Trophoblast cell (in vitro differentiated cells and primary cell): ENCODE results near the gene ZBTB49.

Experiments used
- DNase-seq, 2 donors: peaks; one replicate each; pipeline ENCODE4 v3.0.0-alpha.2; 2016
- H2AFZ ChIP-seq: 2 replicates; pipeline ENCODE4 v1.6.1; 2013; ENCODE audit warnings: low read length, moderate library complexity, mild to moderate bottlenecking; ENCODE audit not compliant: insufficient read depth, poor library complexity
- H2AK5ac ChIP-seq: 2 replicates; pipeline ENCODE4 v1.6.1; 2013; ENCODE audit warnings: mild to moderate bottlenecking, low read length
- H2BK120ac ChIP-seq: 2 replicates; pipeline ENCODE4 v1.6.1; 2013; ENCODE audit warnings: low read length, mild to moderate bottlenecking, moderate library complexity; ENCODE audit not compliant: insufficient read depth, poor library complexity
- H2BK12ac ChIP-seq: 2 replicates; pipeline ENCODE4 v1.6.1; 2013; ENCODE audit warnings: mild to moderate bottlenecking, low read length, moderate library complexity
- H2BK5ac ChIP-seq: 2 replicates; pipeline ENCODE4 v1.6.1; 2013; ENCODE audit warnings: low read length, low read depth, moderate library complexity, mild to moderate bottlenecking; ENCODE audit not compliant: poor library complexity
- H3K14ac ChIP-seq: 2 replicates; pipeline ENCODE4 v1.6.1; 2013; ENCODE audit warnings: mild to moderate bottlenecking, low read length
- H3K18ac ChIP-seq: 2 replicates; pipeline ENCODE4 v1.6.1; 2013; ENCODE audit warnings: mild to moderate bottlenecking, low read length
- H3K23ac ChIP-seq: 2 replicates; pipeline ENCODE4 v1.6.1; 2013; ENCODE audit warnings: low read length
- H3K27ac ChIP-seq: 2 replicates; pipeline ENCODE4 v1.5.1; 2013; ENCODE audit warnings: low read depth, mild to moderate bottlenecking, inconsistent platforms, low read length, moderate library complexity
- H3K27me3 ChIP-seq: 2 replicates; pipeline ENCODE4 v1.6.1; 2013; ENCODE audit warnings: inconsistent platforms, mild to moderate bottlenecking, low read length, moderate library complexity; ENCODE audit not compliant: insufficient read depth
- H3K36me3 ChIP-seq, 2 experiments: 1 replicate in 1 of 2; 2 replicates in 1 of 2; pipeline ENCODE4 v1.6.1; 2013; ENCODE audit warnings: low read length in 2 of 2, mild to moderate bottlenecking in 2 of 2, moderate library complexity in 1 of 2; ENCODE audit not compliant: insufficient read depth in 2 of 2, control insufficient read depth in 1 of 2
- H3K4ac ChIP-seq: 2 replicates; pipeline ENCODE4 v1.6.1; 2013; ENCODE audit warnings: low read depth, mild to moderate bottlenecking, low read length, moderate library complexity
- H3K4me1 ChIP-seq, 2 experiments: 1 replicate in 1 of 2; 2 replicates in 1 of 2; pipeline ENCODE4 v1.6.1; 2013; ENCODE audit warnings: low read length in 2 of 2, mild to moderate bottlenecking in 2 of 2, moderate library complexity in 1 of 2; ENCODE audit not compliant: insufficient read depth in 2 of 2, control insufficient read depth in 1 of 2
- H3K4me2 ChIP-seq: 2 replicates; pipeline ENCODE4 v1.6.1; 2013; ENCODE audit warnings: inconsistent platforms, mild to moderate bottlenecking, low read length, moderate library complexity
- H3K4me3 ChIP-seq: 2 replicates; pipeline ENCODE4 v1.5.1; 2013; ENCODE audit warnings: mild to moderate bottlenecking, low read depth, low read length, inconsistent platforms
- H3K79me1 ChIP-seq: one replicate; pipeline ENCODE4 v1.6.1; 2013; ENCODE audit warnings: low read length
- H3K79me2 ChIP-seq: 2 replicates; pipeline ENCODE4 v1.6.1; 2013; ENCODE audit warnings: low read length, mild to moderate bottlenecking; ENCODE audit not compliant: control insufficient read depth, insufficient read depth, poor library complexity
- H3K9ac ChIP-seq: 2 replicates; pipeline ENCODE4 v1.6.1; 2013; ENCODE audit warnings: mild to moderate bottlenecking, low read length
- H3K9me3 ChIP-seq: 2 replicates; pipeline ENCODE4 v1.6.1; 2013; ENCODE audit warnings: low read depth, mild to moderate bottlenecking, control low read depth, inconsistent platforms, low read length; ENCODE audit not compliant: insufficient read depth
- H4K12ac ChIP-seq: 2 replicates; pipeline ENCODE4 v1.6.1; 2013; ENCODE audit warnings: low read depth, mild to moderate bottlenecking, low read length, moderate library complexity
- H4K8ac ChIP-seq: 2 replicates; pipeline ENCODE4 v1.6.1; 2013; ENCODE audit warnings: low read depth, mild to moderate bottlenecking, low read length, moderate library complexity
- H4K91ac ChIP-seq: one replicate; pipeline ENCODE4 v1.6.1; 2013; ENCODE audit warnings: low read depth, mild to moderate bottlenecking, low read length, moderate library complexity
- WGBS: extraction: QIAGEN DNeasy Blood & Tissue Kit; methylation state at CpG from one replicate; pipeline ENCODE4 v1.1.7; 2013; ENCODE audit warnings: missing lambda C conversion rate; ENCODE audit not compliant: insufficient read length, insufficient coverage; ENCODE audit errors: extremely low coverage; 5-methylcytosine and 5-hydroxymethylcytosine counted together

ZBTB49 gene

DNA sequence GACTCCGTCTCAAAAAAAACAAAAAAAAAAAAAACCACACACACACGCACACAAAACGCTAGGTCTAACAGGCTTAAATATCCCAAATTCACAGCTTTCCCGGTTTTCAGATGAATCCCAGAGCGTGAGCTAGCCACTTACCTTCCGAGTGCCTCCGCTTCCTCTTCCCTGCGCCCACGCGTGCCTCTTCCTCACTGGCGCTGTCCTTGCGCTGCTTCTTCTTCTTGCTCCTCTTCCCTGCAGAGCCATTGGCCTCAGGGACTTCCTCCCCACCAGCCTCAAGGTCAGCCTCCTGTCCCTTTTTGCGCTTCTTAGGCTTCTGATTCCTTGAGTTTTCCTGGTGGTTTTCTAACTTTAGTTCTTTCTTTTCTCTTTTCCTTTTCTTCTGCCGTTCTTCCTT is 15.8 kb upstream of the ZBTB49 start:
- Histone ChIP-seq H2BK120ac (no peak overlapping the region), H3K4me3 (no peak overlapping the region), H2AFZ (no peak overlapping the region), H3K18ac (no peak overlapping the region), H3K79me1 (no peaks in the 10 kb centered on the region), H3K36me3 (peaks cover 30 to 49% of the 10 kb centered on the region in 2 experiments), H3K14ac (no peak overlapping the region), H4K91ac (no peak overlapping the region), H4K8ac (no peak overlapping the region), H3K9ac (no peak overlapping the region), H3K9me3 (no peaks in the 10 kb centered on the region), H3K4me2 (no peak overlapping the region), H3K23ac (no peak overlapping the region), H2BK12ac (no peak overlapping the region), H3K79me2 (no peaks in the 10 kb centered on the region), H2BK5ac (no peak overlapping the region), H3K27ac (no peak overlapping the region), H3K4me1 (no peaks in the 10 kb centered on the region), H3K27me3 (no peaks in the 10 kb centered on the region), H4K12ac (no peak overlapping the region), H2AK5ac (no peak overlapping the region), H3K4ac (no peak overlapping the region)
- DNase-seq: no peak
- WGBS: no CpG with 5 or more reads among the region's 14 CpGs

DNA sequence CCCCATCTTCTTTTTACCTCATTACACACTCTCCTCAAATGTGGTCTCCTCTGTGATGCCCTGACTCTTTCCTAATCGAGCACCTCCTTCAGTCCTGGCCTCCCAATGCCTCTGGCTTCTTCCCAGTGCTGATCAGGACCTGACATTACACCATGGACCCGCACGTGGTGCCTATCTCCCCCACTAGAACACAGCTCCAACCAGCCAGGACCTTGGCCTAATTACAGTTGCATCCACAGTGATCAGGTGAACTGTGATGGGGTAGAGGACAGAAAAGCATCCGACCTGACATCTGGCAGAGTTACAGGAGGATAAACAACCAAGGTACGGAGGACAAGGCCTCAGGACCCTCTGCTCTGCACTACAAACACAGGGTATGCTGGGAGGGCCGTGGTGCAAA is 12.5 kb upstream of the ZBTB49 start:
- Histone ChIP-seq H3K4ac (no peak overlapping the region), H3K4me3 (no peak overlapping the region), H3K9ac (no peak overlapping the region), H3K79me2 (no peaks in the 10 kb centered on the region), H3K23ac (no peak overlapping the region), H2BK5ac (no peak overlapping the region), H3K36me3 (peaks cover 27 to 49% of the 10 kb centered on the region in 2 experiments), H4K8ac (no peak overlapping the region), H2BK12ac (no peak overlapping the region), H3K4me2 (no peak overlapping the region), H3K9me3 (no peaks in the 10 kb centered on the region), H3K79me1 (no peaks in the 10 kb centered on the region), H2AFZ (no peak overlapping the region), H2AK5ac (no peak overlapping the region), H4K91ac (no peak overlapping the region), H3K14ac (no peak overlapping the region), H2BK120ac (no peak overlapping the region), H3K27me3 (no peaks in the 10 kb centered on the region), H3K18ac (no peak overlapping the region), H3K27ac (no peak overlapping the region), H4K12ac (no peak overlapping the region), H3K4me1 (no peaks in the 10 kb centered on the region)
- DNase-seq: no peak
- WGBS: no CpG with 5 or more reads among the region's 6 CpGs

- no peak overlapping the region for H2BK5ac ChIP-seq
Observed at GRCh38 chr4:4281787-4282186, 8.3 kb upstream of the ZBTB49 start.

GRCh38 chr4:4284827-4285618 is 5.0 kb upstream of the ZBTB49 start:
- Histone ChIP-seq H3K4me1 (peaks cover 6 to 9% of the 10 kb centered on the region in 2 experiments), H3K27me3 (no peaks in the 10 kb centered on the region), H2BK120ac (no peak overlapping the region), H4K91ac (no peak overlapping the region), H2AFZ (no peak overlapping the region), H3K4ac (no peak overlapping the region), H3K9me3 (no peaks in the 10 kb centered on the region), H4K12ac (no peak overlapping the region), H3K14ac (no peak overlapping the region), H3K4me3 (no peak overlapping the region), H3K23ac (no peak overlapping the region), H4K8ac (no peak overlapping the region), H3K4me2 (no peak overlapping the region), H2BK12ac (no peak overlapping the region), H3K36me3 (peaks cover 9 to 29% of the 10 kb centered on the region in 2 experiments), H3K27ac (no peak overlapping the region), H3K79me2 (peaks cover 2% of the 10 kb centered on the region), H2AK5ac (no peak overlapping the region), H3K9ac (no peak overlapping the region), H3K18ac (no peak overlapping the region), H3K79me1 (peaks cover 2% of the 10 kb centered on the region), H2BK5ac (no peak overlapping the region)
- no CpG with 5 or more reads among the region's 11 CpGs for WGBS
- DNase-seq: no peak

More at GRCh38 chr4:4281787-4282186, 8.3 kb upstream of the ZBTB49 start:
- Histone ChIP-seq H4K8ac (no peak overlapping the region), H2AFZ (no peak overlapping the region), H3K4me1 (no peaks in the 10 kb centered on the region), H3K4me2 (no peak overlapping the region), H3K23ac (no peak overlapping the region), H3K4me3 (no peak overlapping the region), H3K9ac (no peak overlapping the region), H3K36me3 (peaks cover 14 to 38% of the 10 kb centered on the region in 2 experiments), H3K27ac (no peak overlapping the region), H3K27me3 (no peaks in the 10 kb centered on the region), H3K79me1 (no peaks in the 10 kb centered on the region), H3K18ac (no peak overlapping the region), H2AK5ac (no peak overlapping the region), H2BK12ac (no peak overlapping the region), H4K91ac (no peak overlapping the region), H3K14ac (no peak overlapping the region), H3K79me2 (no peaks in the 10 kb centered on the region), H2BK120ac (no peak overlapping the region), H3K9me3 (no peaks in the 10 kb centered on the region), H3K4ac (no peak overlapping the region), H4K12ac (no peak overlapping the region)
- 93% methylated on average over 1 of the region's 6 CpGs for WGBS
- no peak for DNase-seq
